ENCODE measurements around the gene TUBG2.

- TF ChIP-seq CTCF (IDR thresholded peaks at IDR 0.05) = no peak
- no peak for TF ChIP-seq POLR2AphosphoS5 (IDR thresholded peaks at IDR 0.05; ENCODE audit: insufficient read depth in 1 of 2, low read depth in 1 of 2)
- no peak for TF ChIP-seq POLR2A (IDR thresholded peaks at IDR 0.05)
Measured at GRCh38 chr17:42675348-42675964, 16.4 kb downstream of the TUBG2 start.
